Kidney (tissue), 14 donors: Measurements from ENCODE around the gene SMIM5. TPM values are rescaled to one million over a fixed set of nuclear protein-coding genes. Genes with fewer than 3 reads are reported as not detected.

Experiments used
- DNase-seq, 5 donors: peaks; one replicate each; pipeline ENCODE4 v3.0.0-alpha.2; 2013 to 2020
- FAIRE-seq: peaks from 2 replicates; lab custom pipeline; 2012; peaks lifted over from hg19 to GRCh38; lab: Jason Lieb, UNC
- H3K27ac ChIP-seq, 2 donors: one replicate each; pipeline ENCODE4 v1.7.0; 2013; ENCODE audit warnings: low read depth in 2 of 2, low read length in 2 of 2, inconsistent platforms in 1 of 2
- H3K27me3 ChIP-seq: one replicate; pipeline ENCODE4 v1.7.1; 2013; ENCODE audit warnings: low read length, inconsistent platforms; ENCODE audit not compliant: control insufficient read depth, insufficient read depth
- H3K36me3 ChIP-seq, 3 donors: one replicate each; pipeline versions ENCODE4 v1.7.0 to v1.7.1; 2013; ENCODE audit warnings: low read length in 3 of 3, control low read depth in 1 of 3, inconsistent platforms in 1 of 3; ENCODE audit not compliant: insufficient read depth in 3 of 3, control insufficient read depth in 2 of 3
- H3K4me1 ChIP-seq, 3 donors: one replicate each; pipeline versions ENCODE4 v1.7.0 to v1.7.1; 2013; ENCODE audit warnings: low read length in 3 of 3, inconsistent platforms in 1 of 3, low read depth in 1 of 3; ENCODE audit not compliant: control insufficient read depth in 2 of 3, insufficient read depth in 2 of 3
- H3K4me3 ChIP-seq, 3 donors: one replicate each; pipeline versions ENCODE4 v1.7.0 to v1.8.1; 2013; ENCODE audit warnings: low read length in 3 of 3, control low read depth in 1 of 3, inconsistent platforms in 1 of 3
- H3K9ac ChIP-seq, 3 donors: one replicate each; pipeline versions ENCODE4 v1.7.0 to v1.7.1; 2013; ENCODE audit warnings: low read length in 3 of 3, control low read depth in 1 of 3, inconsistent platforms in 1 of 3
- H3K9me3 ChIP-seq, 3 donors: one replicate each; pipeline versions ENCODE4 v1.7.0 to v1.7.1; 2013; ENCODE audit warnings: low read length in 3 of 3, control low read depth in 1 of 3, inconsistent platforms in 1 of 3; ENCODE audit not compliant: control insufficient read depth in 2 of 3, insufficient read depth in 1 of 3
- intact Hi-C: fragments of 100-400 bp; cut with DNase I; formaldehyde crosslinking; loops from one replicate; pipeline ENCODE4 v1.11.1; 2022
- polyA plus RNA-seq: library from polyadenylated mRNA; stranded (reverse); fragments of 350-450 nt; fragmentation: Illumina TruSeq; extraction: RNeasy Lipid Tissue Mini Kit (QIAGEN cat#74804); gene quantifications from one replicate; pipeline ENCODE4 v1.2.3, GENCODE V29; 2014; ENCODE audit warnings: low read depth, low replicate concordance; ENCODE audit not compliant: insufficient read depth
- total RNA-seq: library from RNA; stranded (reverse); fragmentation: NEBNext Ultra II Directional; extraction: Animal tissue kit (Norgen Biotek cat#: 25700); gene quantifications from one replicate; pipeline ENCODE4 v1.2.1, GENCODE V29; 2021
- TF ChIP-seq, protein P1 (sequence below): IDR thresholded peaks from 3 replicates; pipeline ENCODE4 v1.5.1; 2012; ENCODE audit warnings: mild to moderate bottlenecking, moderate library complexity, borderline replicate concordance; ENCODE audit not compliant: insufficient read depth; ENCODE audit errors: extremely low read depth
- donor health status: control.
- donor health status: control.
- donor health status: control.
- donor health status: control.
- donor health status: control.
- donor health status: DM: yes; HTN: yes; CAD: no.
- donor health status: Normal renal cell carcinoma (clear cell type).

SMIM5 gene
- total and polyA plus RNA-seq, 2 donors from 2014 or later = 8.0 to 63.0 TPM

DNA sequence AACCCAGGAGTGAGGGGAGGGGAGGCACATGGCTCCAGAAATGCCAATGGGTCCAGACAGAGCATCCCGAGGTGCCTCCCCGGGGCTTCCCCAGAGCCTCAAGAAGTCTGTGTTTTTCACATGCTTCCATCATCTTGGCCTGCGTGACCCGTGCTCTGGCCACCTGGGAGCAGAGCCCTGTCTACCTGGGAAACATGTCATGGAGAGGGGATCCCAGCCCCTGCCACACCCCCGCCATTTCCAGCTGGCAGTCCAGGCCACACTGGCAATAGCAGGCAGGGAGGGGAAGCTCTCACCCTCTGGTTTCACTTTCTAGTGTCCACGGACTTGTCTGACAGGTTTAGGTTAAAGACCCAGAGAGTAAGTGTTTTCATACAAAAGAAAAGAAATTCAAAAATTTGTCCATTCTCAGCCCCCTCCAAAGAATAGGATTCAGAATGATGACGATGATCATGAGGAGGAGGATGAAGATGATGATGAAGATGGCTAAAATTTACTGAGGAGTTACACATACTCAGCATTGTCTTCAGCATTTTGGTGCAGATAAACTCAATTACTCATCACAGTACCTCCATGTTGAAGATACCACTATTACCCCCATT is 9.0 kb downstream of the SMIM5 start:
- FAIRE-seq (no peak), DNase-seq (peak in 3 of 5 donors; percentile 50 to 79 (median 53))
- Histone ChIP-seq H3K9ac (peak overlapping the region in 1 of 3 donors; percentile 85), H3K27ac (peak overlapping the region; percentile 82 to 96), H3K4me3 (peak overlapping the region in 1 of 3 donors; percentile 43), H3K9me3 (no peaks in the 10 kb centered on the region), H3K27me3 (no peaks in the 10 kb centered on the region), H3K36me3 (no peaks in the 10 kb centered on the region), H3K4me1 (peaks cover 2 to 72% (median 66%) of the 10 kb centered on the region in 3 donors)
- intact Hi-C loops = no loop called here
- TF ChIP-seq, protein P1, sequence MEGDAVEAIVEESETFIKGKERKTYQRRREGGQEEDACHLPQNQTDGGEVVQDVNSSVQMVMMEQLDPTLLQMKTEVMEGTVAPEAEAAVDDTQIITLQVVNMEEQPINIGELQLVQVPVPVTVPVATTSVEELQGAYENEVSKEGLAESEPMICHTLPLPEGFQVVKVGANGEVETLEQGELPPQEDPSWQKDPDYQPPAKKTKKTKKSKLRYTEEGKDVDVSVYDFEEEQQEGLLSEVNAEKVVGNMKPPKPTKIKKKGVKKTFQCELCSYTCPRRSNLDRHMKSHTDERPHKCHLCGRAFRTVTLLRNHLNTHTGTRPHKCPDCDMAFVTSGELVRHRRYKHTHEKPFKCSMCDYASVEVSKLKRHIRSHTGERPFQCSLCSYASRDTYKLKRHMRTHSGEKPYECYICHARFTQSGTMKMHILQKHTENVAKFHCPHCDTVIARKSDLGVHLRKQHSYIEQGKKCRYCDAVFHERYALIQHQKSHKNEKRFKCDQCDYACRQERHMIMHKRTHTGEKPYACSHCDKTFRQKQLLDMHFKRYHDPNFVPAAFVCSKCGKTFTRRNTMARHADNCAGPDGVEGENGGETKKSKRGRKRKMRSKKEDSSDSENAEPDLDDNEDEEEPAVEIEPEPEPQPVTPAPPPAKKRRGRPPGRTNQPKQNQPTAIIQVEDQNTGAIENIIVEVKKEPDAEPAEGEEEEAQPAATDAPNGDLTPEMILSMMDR = no peak

DNA sequence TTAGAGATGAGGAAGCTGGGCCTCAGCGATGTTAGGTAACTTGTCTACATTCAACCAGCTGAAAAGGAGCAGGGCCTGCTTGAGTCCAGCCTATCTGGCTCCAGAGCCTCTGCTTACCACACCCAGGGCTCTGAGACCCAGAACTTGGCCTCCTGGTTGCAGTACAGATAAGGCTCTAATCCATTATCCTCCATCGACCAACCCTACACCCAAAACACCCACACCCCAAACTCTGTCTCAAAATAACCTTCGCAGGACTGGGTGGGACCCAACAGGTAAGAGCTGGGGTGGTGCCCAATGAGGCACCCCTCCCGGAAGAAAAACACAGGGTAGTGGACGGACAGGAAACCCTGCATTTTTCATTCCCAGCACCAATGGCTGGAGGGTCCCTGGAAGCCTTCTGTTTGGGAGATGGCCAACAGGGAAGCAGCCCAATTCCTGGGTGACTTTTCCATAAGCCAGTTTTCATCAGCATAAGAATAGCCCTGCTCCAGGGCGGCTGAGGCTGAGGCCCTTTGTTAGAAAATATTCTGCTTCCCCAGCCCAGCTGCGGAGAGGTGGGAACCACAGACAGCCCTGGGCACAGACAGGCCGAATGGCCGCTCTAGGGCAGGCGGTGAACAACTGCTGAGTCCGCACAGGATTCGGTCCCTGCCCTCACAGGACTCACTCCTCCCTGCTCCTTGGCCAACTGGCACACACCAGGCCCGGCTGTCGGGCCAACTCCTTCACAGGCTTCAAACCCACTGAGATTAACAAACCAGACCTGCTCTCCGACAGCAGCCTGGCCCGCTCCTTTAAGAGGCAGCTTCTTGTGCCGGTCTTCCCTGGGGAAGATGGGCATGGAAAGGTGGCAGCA is 9.8 kb downstream of the SMIM5 start:
- Histone ChIP-seq H3K4me3 (no peak overlapping the region), H3K27ac (peak overlapping the region; percentile 82 to 96), H3K4me1 (peaks cover 2 to 72% (median 64%) of the 10 kb centered on the region in 3 donors), H3K36me3 (no peaks in the 10 kb centered on the region), H3K9me3 (no peaks in the 10 kb centered on the region), H3K9ac (peak overlapping the region in 1 of 3 donors; percentile 85), H3K27me3 (no peaks in the 10 kb centered on the region)
- TF ChIP-seq, protein P1 = no peak
- no peak for DNase-seq
- FAIRE-seq = no peak
- intact Hi-C loops = no loop called here

DNA sequence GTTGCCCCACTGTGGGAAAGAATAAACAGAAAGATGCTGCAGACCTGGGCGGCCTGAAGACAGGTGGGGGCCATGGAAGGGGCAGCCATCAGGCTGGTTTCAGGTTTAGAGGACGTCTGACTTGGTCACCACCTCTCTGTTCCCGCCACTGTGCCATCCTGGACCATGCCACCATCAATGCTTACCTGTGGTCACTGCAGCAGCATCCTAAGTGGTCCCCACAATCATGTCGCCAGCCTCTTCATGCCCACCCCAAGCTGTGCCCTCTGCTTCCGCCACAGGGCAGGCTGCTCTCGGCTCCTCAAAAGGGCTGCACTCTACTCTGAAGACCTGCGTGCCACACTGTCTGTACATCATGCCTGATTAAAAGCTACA is 10.4 kb downstream of the SMIM5 start:
- H3K27ac ChIP-seq = peak overlapping the region; percentile 82 to 96
- TF ChIP-seq, protein P1 = no peak
- H3K4me3 ChIP-seq = no peak overlapping the region
- peak in 1 of 5 donors; percentile 47 for DNase-seq
- no peak for FAIRE-seq
- intact Hi-C loops = no loop called here
- no peaks in the 10 kb centered on the region for H3K9me3 ChIP-seq
- H3K36me3 ChIP-seq = no peaks in the 10 kb centered on the region
- peaks cover 2 to 72% (median 61%) of the 10 kb centered on the region in 3 donors for H3K4me1 ChIP-seq
- no peaks in the 10 kb centered on the region for H3K27me3 ChIP-seq
- H3K9ac ChIP-seq = peak overlapping the region in 1 of 3 donors; percentile 85
